Astrocyte (in vitro differentiated cells and primary cell): ENCODE measurements around the gene FAM107B.

Source experiments
- EZH2 ChIP-seq: IDR thresholded peaks from 2 replicates; pipeline ENCODE4 v1.6.1; 2012; ENCODE audit warnings: mild to moderate bottlenecking, low read length, inconsistent platforms; ENCODE audit not compliant: insufficient read depth
- TF ChIP-seq, protein P1 (sequence below): IDR thresholded peaks from 2 replicates; pipeline ENCODE4 v1.5.1; 2011; ENCODE audit warnings: low read depth, mild to moderate bottlenecking, inconsistent platforms, low read length, moderate library complexity; ENCODE audit not compliant: insufficient read depth

DNA sequence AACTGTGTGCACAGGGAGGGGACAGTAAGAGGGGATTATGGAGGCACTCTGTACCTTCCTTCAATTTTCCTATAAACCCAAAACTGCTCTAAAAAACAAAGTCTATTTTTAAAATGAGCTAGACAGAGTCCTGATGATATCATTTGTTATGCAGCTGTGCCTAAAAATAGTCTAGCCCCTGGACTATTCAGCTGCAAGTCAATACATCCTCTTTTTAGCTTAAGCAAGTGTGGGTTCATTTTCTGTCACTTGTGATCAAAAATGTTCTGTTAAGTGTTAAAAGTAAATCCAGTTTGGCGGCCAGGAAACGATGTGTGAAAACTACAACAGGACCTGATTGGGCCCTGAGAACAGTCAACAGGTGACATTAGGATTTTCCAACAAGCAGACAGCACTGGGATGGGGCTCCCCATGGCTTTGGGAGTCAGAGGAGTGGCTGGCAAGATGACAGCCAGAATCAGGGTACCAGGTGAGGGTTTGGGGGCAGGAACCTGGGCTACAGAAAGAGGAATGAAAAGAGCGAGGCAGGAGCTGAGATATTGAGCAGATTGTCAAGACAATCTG lies 33.9 kb downstream of the FAM107B start:
- TF ChIP-seq, protein P1, sequence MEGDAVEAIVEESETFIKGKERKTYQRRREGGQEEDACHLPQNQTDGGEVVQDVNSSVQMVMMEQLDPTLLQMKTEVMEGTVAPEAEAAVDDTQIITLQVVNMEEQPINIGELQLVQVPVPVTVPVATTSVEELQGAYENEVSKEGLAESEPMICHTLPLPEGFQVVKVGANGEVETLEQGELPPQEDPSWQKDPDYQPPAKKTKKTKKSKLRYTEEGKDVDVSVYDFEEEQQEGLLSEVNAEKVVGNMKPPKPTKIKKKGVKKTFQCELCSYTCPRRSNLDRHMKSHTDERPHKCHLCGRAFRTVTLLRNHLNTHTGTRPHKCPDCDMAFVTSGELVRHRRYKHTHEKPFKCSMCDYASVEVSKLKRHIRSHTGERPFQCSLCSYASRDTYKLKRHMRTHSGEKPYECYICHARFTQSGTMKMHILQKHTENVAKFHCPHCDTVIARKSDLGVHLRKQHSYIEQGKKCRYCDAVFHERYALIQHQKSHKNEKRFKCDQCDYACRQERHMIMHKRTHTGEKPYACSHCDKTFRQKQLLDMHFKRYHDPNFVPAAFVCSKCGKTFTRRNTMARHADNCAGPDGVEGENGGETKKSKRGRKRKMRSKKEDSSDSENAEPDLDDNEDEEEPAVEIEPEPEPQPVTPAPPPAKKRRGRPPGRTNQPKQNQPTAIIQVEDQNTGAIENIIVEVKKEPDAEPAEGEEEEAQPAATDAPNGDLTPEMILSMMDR, result no peak
- no peak for TF ChIP-seq EZH2
